Neural cell (in vitro differentiated cells): ENCODE results near the gene ZNF385C. TPM values are rescaled to one million over a fixed set of nuclear protein-coding genes. Genes with fewer than 3 reads are reported as not detected.

ENCODE experiments used
- H2AFZ ChIP-seq: fragments of 200-600, 300-800 bp; sonication (generic), shearing (Covaris generic); 2 replicates; pipeline ENCODE4 v1.6.0; 2014; ENCODE audit warnings: low read depth, mild to moderate bottlenecking, antibody characterized with exemption, low read length, moderate library complexity
- H3F3A ChIP-seq: fragments of 200-600 bp; shearing (Covaris generic); 2 replicates; pipeline ENCODE4 v1.6.1; 2016; ENCODE audit warnings: mild to moderate bottlenecking, moderate library complexity, mixed read lengths, antibody characterized with exemption, low read length; ENCODE audit not compliant: insufficient read depth, poor library complexity, severe bottlenecking
- H3K27ac ChIP-seq: fragments of 200-600, 300-800 bp; sonication (generic), shearing (Covaris generic); 2 replicates; pipeline ENCODE4 v1.5.1; 2014; ENCODE audit warnings: mild to moderate bottlenecking, low read length, moderate library complexity
- H3K27me3 ChIP-seq: fragments of 300-800, 200-600 bp; sonication (generic), shearing (Covaris generic); 2 replicates; pipeline ENCODE4 v1.6.0; 2014; ENCODE audit warnings: mild to moderate bottlenecking, low read depth, low read length, moderate library complexity; ENCODE audit not compliant: insufficient read depth
- H3K36me3 ChIP-seq: fragments of 300-800, 200-600 bp; sonication (generic), shearing (Covaris generic); 2 replicates; pipeline ENCODE4 v1.5.1; 2014; ENCODE audit warnings: mild to moderate bottlenecking, antibody characterized with exemption, low read length, moderate library complexity; ENCODE audit not compliant: insufficient read depth
- H3K4me2 ChIP-seq: fragments of 300-800, 200-600 bp; sonication (generic), shearing (Covaris generic); 2 replicates; pipeline ENCODE4 v1.6.0; 2014; ENCODE audit warnings: mild to moderate bottlenecking, low read length
- H3K4me3 ChIP-seq: fragments of 300-800, 200-600 bp; sonication (generic), shearing (Covaris generic); 2 replicates; pipeline ENCODE4 v1.5.1; 2014; ENCODE audit warnings: mild to moderate bottlenecking, low read length, moderate library complexity
- H3K79me2 ChIP-seq: fragments of 200-600 bp; shearing (Covaris generic); replicated peaks from 2 replicates; pipeline ENCODE4 v1.6.0; 2014; ENCODE audit warnings: mild to moderate bottlenecking, low read length, moderate library complexity; ENCODE audit not compliant: insufficient read depth
- H3K9ac ChIP-seq: fragments of 300-800, 200-600 bp; sonication (generic), shearing (Covaris generic); 2 replicates; pipeline ENCODE4 v1.6.1; 2016; ENCODE audit warnings: mild to moderate bottlenecking, low read length, mixed read lengths
- H3K9me2 ChIP-seq: fragments of 200-600 bp; shearing (Covaris generic); 2 replicates; pipeline ENCODE4 v1.6.1; 2016; ENCODE audit warnings: mild to moderate bottlenecking, low read length, mixed read lengths; ENCODE audit not compliant: insufficient read depth
- H3K9me3 ChIP-seq: fragments of 200-600, 300-800 bp; sonication (generic), shearing (Covaris generic); 2 replicates; pipeline ENCODE4 v1.6.1; 2016; ENCODE audit warnings: mild to moderate bottlenecking, mixed run types, low read length, moderate library complexity, mixed read lengths
- H4K20me1 ChIP-seq: fragments of 200-600 bp; shearing (Covaris generic); 2 replicates; pipeline ENCODE4 v1.6.1; 2016; ENCODE audit warnings: mild to moderate bottlenecking, mixed run types; ENCODE audit not compliant: insufficient read depth
- CTCF ChIP-seq: fragments of 450-650 bp; IDR thresholded peaks from 2 replicates; pipeline ENCODE4 v1.5.1; 2014; ENCODE audit warnings: antibody characterized with exemption, mild to moderate bottlenecking, moderate library complexity; ENCODE audit not compliant: poor library complexity, severe bottlenecking
- EP300 ChIP-seq: fragments of 450-650 bp; conservative IDR thresholded peaks from 2 replicates; pipeline ENCODE4 v1.6.1; 2014; ENCODE audit warnings: antibody characterized with exemption, mild to moderate bottlenecking, moderate library complexity; ENCODE audit not compliant: poor library complexity, severe bottlenecking
- EZH2 ChIP-seq: fragments of 200-600, 300-800 bp; shearing (Covaris generic), sonication (generic); IDR thresholded peaks from 2 replicates; pipeline ENCODE4 v1.6.1; 2014; ENCODE audit warnings: antibody characterized with exemption, low read length, borderline replicate concordance, mild to moderate bottlenecking; ENCODE audit not compliant: insufficient read depth, poor library complexity, severe bottlenecking
- MXI1 ChIP-seq: fragments of 450-650 bp; conservative IDR thresholded peaks from 2 replicates; pipeline ENCODE4 v1.6.1; 2014; ENCODE audit warnings: antibody characterized with exemption, mild to moderate bottlenecking; ENCODE audit not compliant: poor library complexity, severe bottlenecking
- POLR2AphosphoS5 ChIP-seq: IDR thresholded peaks from 2 replicates; pipeline ENCODE4 v1.6.1; 2012
- RAD21 ChIP-seq: fragments of 450-650 bp; conservative IDR thresholded peaks from 2 replicates; pipeline ENCODE4 v1.6.1; 2014; ENCODE audit warnings: antibody characterized with exemption, mild to moderate bottlenecking, moderate library complexity
- SMC3 ChIP-seq: fragments of 450-650 bp; conservative IDR thresholded peaks from 2 replicates; pipeline ENCODE4 v1.6.1; 2014; ENCODE audit warnings: antibody characterized with exemption, mild to moderate bottlenecking, moderate library complexity; ENCODE audit not compliant: poor library complexity
- TAF1 ChIP-seq: IDR thresholded peaks from 2 replicates; pipeline ENCODE4 v1.6.1; 2012; ENCODE audit warnings: low read depth
- polyA plus RNA-seq: library from polyadenylated mRNA; depleted of rRNA; stranded (reverse); fragments of >200 nt; gene quantifications from 2 replicates; pipeline ENCODE4 v1.2.3, GENCODE V29; 2014
- TF ChIP-seq, protein P1 (sequence below): IDR thresholded peaks from 2 replicates; pipeline ENCODE4 v1.6.1; 2012; ENCODE audit warnings: borderline replicate concordance

The ZNF385C gene
- polyA plus RNA-seq, 1 donor from 2014 or later: 0.69 TPM

GRCh38 chr17:42094375-42095069 is 3.8 kb downstream of the ZNF385C start:
- no peaks in the 10 kb centered on the region for H3F3A ChIP-seq
- no peak for TF ChIP-seq TAF1
- peaks cover 18% of the 10 kb centered on the region for H3K27me3 ChIP-seq
- H3K9me3 ChIP-seq: no peaks in the 10 kb centered on the region
- no peak overlapping the region for H3K4me3 ChIP-seq
- H2AFZ ChIP-seq: no peak overlapping the region
- no peak overlapping the region for H3K27ac ChIP-seq
- no peaks in the 10 kb centered on the region for H3K79me2 ChIP-seq
- no peaks in the 10 kb centered on the region for H3K9me2 ChIP-seq
- H4K20me1 ChIP-seq: no peaks in the 10 kb centered on the region
- no peak overlapping the region for H3K9ac ChIP-seq
- no peak overlapping the region for H3K4me2 ChIP-seq
- no peaks in the 10 kb centered on the region for H3K36me3 ChIP-seq

GRCh38 chr17:42092939-42093338 is 5.3 kb downstream of the ZNF385C start:
- no peaks in the 10 kb centered on the region for H3F3A ChIP-seq
- TF ChIP-seq, protein P1, sequence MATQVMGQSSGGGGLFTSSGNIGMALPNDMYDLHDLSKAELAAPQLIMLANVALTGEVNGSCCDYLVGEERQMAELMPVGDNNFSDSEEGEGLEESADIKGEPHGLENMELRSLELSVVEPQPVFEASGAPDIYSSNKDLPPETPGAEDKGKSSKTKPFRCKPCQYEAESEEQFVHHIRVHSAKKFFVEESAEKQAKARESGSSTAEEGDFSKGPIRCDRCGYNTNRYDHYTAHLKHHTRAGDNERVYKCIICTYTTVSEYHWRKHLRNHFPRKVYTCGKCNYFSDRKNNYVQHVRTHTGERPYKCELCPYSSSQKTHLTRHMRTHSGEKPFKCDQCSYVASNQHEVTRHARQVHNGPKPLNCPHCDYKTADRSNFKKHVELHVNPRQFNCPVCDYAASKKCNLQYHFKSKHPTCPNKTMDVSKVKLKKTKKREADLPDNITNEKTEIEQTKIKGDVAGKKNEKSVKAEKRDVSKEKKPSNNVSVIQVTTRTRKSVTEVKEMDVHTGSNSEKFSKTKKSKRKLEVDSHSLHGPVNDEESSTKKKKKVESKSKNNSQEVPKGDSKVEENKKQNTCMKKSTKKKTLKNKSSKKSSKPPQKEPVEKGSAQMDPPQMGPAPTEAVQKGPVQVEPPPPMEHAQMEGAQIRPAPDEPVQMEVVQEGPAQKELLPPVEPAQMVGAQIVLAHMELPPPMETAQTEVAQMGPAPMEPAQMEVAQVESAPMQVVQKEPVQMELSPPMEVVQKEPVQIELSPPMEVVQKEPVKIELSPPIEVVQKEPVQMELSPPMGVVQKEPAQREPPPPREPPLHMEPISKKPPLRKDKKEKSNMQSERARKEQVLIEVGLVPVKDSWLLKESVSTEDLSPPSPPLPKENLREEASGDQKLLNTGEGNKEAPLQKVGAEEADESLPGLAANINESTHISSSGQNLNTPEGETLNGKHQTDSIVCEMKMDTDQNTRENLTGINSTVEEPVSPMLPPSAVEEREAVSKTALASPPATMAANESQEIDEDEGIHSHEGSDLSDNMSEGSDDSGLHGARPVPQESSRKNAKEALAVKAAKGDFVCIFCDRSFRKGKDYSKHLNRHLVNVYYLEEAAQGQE: no peak
- TF ChIP-seq EZH2 (no peak), SMC3 (no peak), CTCF (no peak), TAF1 (no peak), POLR2AphosphoS5 (no peak), RAD21 (no peak), MXI1 (no peak), EP300 (no peak)
- no peaks in the 10 kb centered on the region for H3K9me3 ChIP-seq
- H3K4me2 ChIP-seq: no peak overlapping the region
- no peaks in the 10 kb centered on the region for H4K20me1 ChIP-seq
- no peak overlapping the region for H3K9ac ChIP-seq
- H3K36me3 ChIP-seq: no peaks in the 10 kb centered on the region
- no peaks in the 10 kb centered on the region for H3K9me2 ChIP-seq
- H3K79me2 ChIP-seq: no peaks in the 10 kb centered on the region
- H3K27me3 ChIP-seq: peaks cover 11% of the 10 kb centered on the region
- H3K27ac ChIP-seq: no peak overlapping the region
- H3K4me3 ChIP-seq: no peak overlapping the region
- H2AFZ ChIP-seq: no peak overlapping the region
